Measurements from ENCODE around the gene RBMS3. TPM values are rescaled to one million over a fixed set of nuclear protein-coding genes. Genes with fewer than 3 reads are reported as not detected.

Gene RBMS3
- total and polyA plus RNA-seq, 2 of the 8 experiments (the other 6 are each of a cell fraction or from before 2014, with no cell fraction given), result 3.7 to 6.9 TPM

DNA sequence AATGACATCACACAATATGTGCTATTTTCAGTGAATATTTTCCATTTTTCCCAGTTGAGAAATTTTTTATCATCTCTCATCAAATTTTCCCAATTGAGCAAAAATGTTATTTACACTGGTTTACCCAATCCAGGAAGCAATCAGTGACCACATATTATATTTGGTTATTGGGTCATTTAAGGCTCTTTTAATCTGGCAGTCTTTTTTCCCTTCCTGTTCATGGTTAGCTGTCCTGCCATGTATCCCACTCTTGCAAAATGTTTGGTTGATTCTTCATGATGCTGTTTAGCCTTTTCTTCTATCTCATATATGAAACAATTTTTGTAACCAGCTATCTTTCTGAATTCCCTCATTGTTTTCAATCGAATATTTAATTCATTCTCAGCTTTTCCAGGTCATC, 626.0 kb downstream of the RBMS3 start:
- no peak overlapping the region for H3K23ac ChIP-seq (ENCODE audit: insufficient read length)
- H3K79me2 ChIP-seq (ENCODE audit: control insufficient read depth in 1 of 2, insufficient read depth in 2 of 2, low read length in 2 of 2), result no peaks in the 10 kb centered on the region
- no peak overlapping the region for H4K5ac ChIP-seq (ENCODE audit: insufficient read length, low read depth, low read length)
- H3K27me3 ChIP-seq (replicated peaks in 1 of 4; ENCODE audit: control insufficient read depth in 3 of 4, extremely low read depth in 1 of 4, insufficient read depth in 3 of 4, low read length in 3 of 4), result no peaks in the 10 kb centered on the region
- no peak overlapping the region for H3K4me3 ChIP-seq (ENCODE audit: extremely low read depth in 1 of 4, insufficient read depth in 2 of 4, low read depth in 3 of 4, low read length in 4 of 4)
- H3K36me3 ChIP-seq (ENCODE audit: control insufficient read depth in 2 of 4, insufficient read depth in 4 of 4, low read length in 3 of 4), result no peaks in the 10 kb centered on the region
- no peaks in the 10 kb centered on the region for H3K79me1 ChIP-seq (ENCODE audit: low read depth, low read length)
- no peak overlapping the region for H2AK5ac ChIP-seq (ENCODE audit: low read depth, low read length)
- H4K91ac ChIP-seq (replicated peaks; ENCODE audit: insufficient read length, low read length), result no peak overlapping the region
- no peak overlapping the region for H3K4me2 ChIP-seq (ENCODE audit: insufficient read depth in 1 of 2, low read depth in 2 of 2, low read length in 2 of 2)
- no peak overlapping the region for H2BK20ac ChIP-seq (ENCODE audit: low read length)
- H4K20me1 ChIP-seq (replicated peaks in 1 of 2; ENCODE audit: control insufficient read depth in 1 of 2, insufficient read depth in 2 of 2, low read length in 2 of 2), result no peaks in the 10 kb centered on the region
- 87% methylated on average over 1 of the region's 1 CpG; no CpG with 5 or more reads in 1 of the 2 experiments for WGBS, 2 experiments (ENCODE audit: extremely low coverage in 1 of 2, insufficient coverage in 1 of 2, insufficient read length in 1 of 2, insufficient replicate concordance in 2 of 2, low coverage in 1 of 2, low lambda C conversion rate in 2 of 2, missing lambda C conversion rate in 1 of 2)
- no peak for DNase-seq (ENCODE audit: low read depth in 1 of 2, low spot score in 2 of 2)
- no peak overlapping the region for H3K9ac ChIP-seq (replicated peaks in 1 of 4; ENCODE audit: extremely low read depth in 1 of 4, low read depth in 3 of 4, low read length in 3 of 4)
- H2BK12ac ChIP-seq (ENCODE audit: low read depth, low read length), result no peak overlapping the region
- no peak overlapping the region for H2BK5ac ChIP-seq (ENCODE audit: low read depth, low read length)
- no peak overlapping the region for H3K27ac ChIP-seq (ENCODE audit: low read depth, low read length)
- H2AFZ ChIP-seq (ENCODE audit: low read length), result no peak overlapping the region
- H2BK120ac ChIP-seq (replicated peaks; ENCODE audit: low read depth, low read length), result no peak overlapping the region
- H3K23me2 ChIP-seq (ENCODE audit: low read depth, low read length), result no peaks in the 10 kb centered on the region
- H3K4me1 ChIP-seq (replicated peaks in 1 of 4; ENCODE audit: control insufficient read depth in 3 of 4, insufficient read depth in 4 of 4, low read length in 3 of 4), result no peaks in the 10 kb centered on the region
- no peak overlapping the region for H3K4ac ChIP-seq (replicated peaks; ENCODE audit: insufficient read length, low read depth, low read length)
- FAIRE-seq, result no peak
- no peak overlapping the region for H3K56ac ChIP-seq (replicated peaks; ENCODE audit: insufficient read length, low read depth, low read length)
- H3K14ac ChIP-seq (ENCODE audit: insufficient read length), result no peak overlapping the region
- ChIA-PET CTCF (ENCODE audit: partially characterized antibody) (interaction anchor here (2.8 kb wide), 1 partner anchor 25 kb away, joined by 9 read pairs; no protein-coding TSS in a partner anchor), POLR2A (ENCODE audit: partially characterized antibody) (no interaction called here)
- H3K9me3 ChIP-seq (ENCODE audit: insufficient read depth in 2 of 2, low read depth in 1 of 2, low read length in 1 of 2), result no peaks in the 10 kb centered on the region
- no peak overlapping the region for H3K18ac ChIP-seq (ENCODE audit: extremely low read depth, low read length)
- H2BK15ac ChIP-seq (ENCODE audit: low read length), result no peak overlapping the region
- no peak overlapping the region for H4K8ac ChIP-seq (ENCODE audit: extremely low read depth, insufficient read depth, low read length)
- TF ChIP-seq PHF8 (conservative IDR thresholded peaks at IDR 0.05; ENCODE audit: low read depth, low read length), result no peak
- TF ChIP-seq BCL11A (IDR thresholded peaks at IDR 0.05; ENCODE audit: low read depth in 2 of 2, low read length in 2 of 2), result no peak
- no peak for TF ChIP-seq CHD2 (IDR thresholded peaks at IDR 0.05; ENCODE audit: low read length)
- TF ChIP-seq SAP30 (IDR thresholded peaks at IDR 0.05; ENCODE audit: insufficient read depth, insufficient replicate concordance, low read length), result no peak
- no peak for TF ChIP-seq TAF1 (IDR thresholded peaks at IDR 0.05; ENCODE audit: low read depth, low read length)
